AG08396 (cell line): ENCODE data around the gene ZNF506.
"Not testable (repeated sequence)": the region's sequence is repeated elsewhere in the genome, so short reads cannot be mapped to it uniquely, and the experiment has no call there.

Experiments used
- DNase-seq: peaks from one replicate; pipeline ENCODE4 v3.0.0; 2012; ENCODE audit warnings: low spot score, mixed read lengths

Gene ZNF506

DNA sequence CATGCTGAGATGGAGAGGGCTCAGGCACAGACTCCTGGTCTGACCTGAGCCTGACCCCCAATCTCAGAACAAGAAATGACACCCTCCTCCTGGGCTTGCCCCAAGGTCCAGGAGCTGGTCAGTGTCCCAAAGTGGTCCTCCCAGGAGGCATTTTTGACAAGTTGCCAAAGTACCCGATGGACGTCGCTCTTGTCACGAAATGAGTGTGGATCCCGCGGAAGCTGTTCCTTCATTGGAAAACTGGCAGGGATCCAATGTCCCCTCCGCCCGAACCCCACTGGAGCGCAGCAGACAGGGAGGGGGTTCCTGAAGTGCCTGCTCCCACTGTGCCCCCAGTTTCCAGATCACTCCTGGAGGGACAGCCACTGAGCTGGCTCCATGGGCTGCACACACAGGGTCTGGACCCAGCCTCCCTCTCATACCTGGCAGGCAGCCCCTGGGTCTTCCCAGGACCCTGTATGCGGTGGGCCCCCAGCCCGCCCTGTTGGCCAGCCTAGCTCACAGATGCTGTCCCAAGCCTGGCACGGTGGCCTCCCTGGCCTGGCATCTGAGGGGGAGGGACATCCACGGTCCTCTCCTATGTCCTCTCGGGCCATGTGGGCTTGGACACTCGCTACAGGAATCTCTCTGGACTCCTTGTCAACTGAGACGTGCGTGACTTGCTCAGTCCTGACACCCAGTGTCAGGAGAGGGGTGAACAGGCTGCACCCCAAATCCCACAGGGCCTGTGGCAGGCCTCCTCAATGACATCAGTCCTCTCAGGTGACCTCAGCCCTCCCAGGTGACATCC is 75.9 kb downstream of the ZNF506 start:
- peak; percentile 2 for DNase-seq

DNA sequence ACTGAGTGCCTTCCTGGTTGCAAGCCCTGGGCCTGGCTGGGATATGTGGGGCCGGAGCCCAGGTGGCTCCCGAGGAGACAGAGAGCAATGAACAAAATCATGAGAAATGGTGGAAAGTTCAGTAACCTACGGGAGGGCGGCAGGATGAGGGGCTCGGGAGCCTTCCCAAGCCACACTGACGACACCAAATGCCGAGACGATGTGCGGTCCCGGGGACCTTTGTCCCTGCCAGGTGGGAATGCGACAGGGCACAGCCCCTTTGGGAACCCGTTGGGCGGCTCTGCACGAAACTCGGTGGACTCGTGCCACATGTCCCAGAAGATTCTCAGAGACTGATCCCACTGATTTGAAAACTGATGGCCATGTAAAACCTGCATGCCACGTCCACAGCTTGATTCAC is 76.9 kb downstream of the ZNF506 start:
- peak; percentile 2 for DNase-seq

DNA sequence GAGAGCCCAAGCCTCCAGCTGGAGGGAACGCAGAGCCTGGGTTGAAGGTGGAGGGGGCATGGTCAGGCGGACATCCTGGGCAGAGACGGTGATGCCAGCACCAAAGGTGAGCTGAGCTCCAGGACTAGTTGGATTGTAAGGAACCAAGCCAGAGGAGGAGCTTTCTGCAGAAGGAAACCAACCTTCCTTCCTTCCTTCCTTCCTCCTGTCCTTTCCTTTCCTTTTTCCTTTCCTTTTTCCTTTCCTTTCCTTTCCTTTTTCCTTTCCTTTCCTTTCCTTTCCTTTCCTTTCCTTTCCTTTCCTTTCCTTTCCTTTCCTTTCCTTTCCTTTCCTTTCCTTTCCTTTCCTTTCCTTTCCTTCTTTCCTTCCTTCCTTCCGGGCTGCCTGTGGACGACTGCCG is 77.6 kb downstream of the ZNF506 start:
- DNase-seq, result not testable (repeated sequence)

DNA sequence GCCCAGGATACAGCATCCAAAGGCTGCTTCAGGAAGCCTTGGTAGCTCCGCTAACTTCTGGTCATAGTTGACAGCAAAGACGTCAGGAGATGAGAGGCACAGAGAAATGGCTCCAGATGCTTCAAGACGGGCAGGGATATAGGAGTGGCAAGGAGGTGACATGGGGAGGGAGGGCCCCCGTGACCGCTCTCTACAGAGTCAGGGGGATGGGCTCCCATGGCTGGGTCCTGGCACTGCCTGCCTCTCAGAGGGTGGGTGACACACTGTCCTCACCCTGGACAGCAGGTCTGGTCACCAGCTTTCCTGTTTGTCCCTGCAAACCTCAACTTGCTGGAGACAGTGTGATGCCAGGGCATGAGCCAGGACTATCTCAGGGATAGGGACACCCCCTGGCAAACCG is 78.4 kb downstream of the ZNF506 start:
- peak; percentile 1 for DNase-seq

DNA sequence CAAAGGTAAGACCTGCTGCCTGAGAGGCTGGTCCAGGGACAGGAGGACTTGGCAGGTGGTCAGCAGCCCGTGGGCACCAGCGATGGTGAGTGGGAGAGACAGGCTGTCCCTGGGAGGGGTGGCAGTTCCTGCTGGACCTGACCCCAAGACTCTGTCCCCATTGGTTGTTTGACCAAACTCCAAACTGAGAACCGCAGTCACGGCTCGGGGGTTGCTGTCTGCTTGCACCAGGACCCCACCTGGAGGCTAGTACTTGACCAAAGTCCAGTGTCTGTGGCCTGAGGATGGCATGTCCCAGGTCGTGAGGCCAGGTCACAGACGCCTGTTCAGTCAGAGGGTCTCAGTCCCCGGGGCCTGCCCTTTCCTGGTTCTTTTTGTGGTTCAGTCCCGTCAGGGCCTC is 78.8 kb downstream of the ZNF506 start:
- peak; percentile 1 for DNase-seq
